Psoas muscle (tissue), 8 donors: ENCODE results near the gene SLC37A1. TPM values are rescaled to one million over a fixed set of nuclear protein-coding genes. Genes with fewer than 3 reads are reported as not detected.

Experiments used
- ATAC-seq, 4 donors: fragments of 200-7000 bp; cut with Tn5 transposase; one replicate each; pipeline ENCODE4 v1.9.1; 2020; ENCODE audit warnings: moderate library complexity in 3 of 4, mild to moderate bottlenecking in 2 of 4
- DNase-seq, 2 donors: peaks; one replicate each; pipeline ENCODE4 v3.0.0-alpha.2; 2020
- H3K27ac ChIP-seq: fragments of 200-600 bp; one replicate; pipeline ENCODE4 v1.8.0; 2022
- H3K27me3 ChIP-seq, 3 donors: fragments of 200-600 bp in 1 of 3; one replicate each; pipeline versions ENCODE4 v1.6.1 to v1.8.0; 2013 to 2022; ENCODE audit warnings: low read length in 2 of 3, mild to moderate bottlenecking in 2 of 3, moderate library complexity in 1 of 3; ENCODE audit not compliant: insufficient read depth in 3 of 3
- H3K36me3 ChIP-seq, 2 donors: fragments of 200-600 bp in 1 of 2; one replicate each; pipeline versions ENCODE4 v1.6.1 to v1.8.0; 2013 to 2022; ENCODE audit warnings: low read depth in 1 of 2, mild to moderate bottlenecking in 1 of 2, moderate library complexity in 1 of 2; ENCODE audit not compliant: insufficient read depth in 1 of 2
- H3K4me1 ChIP-seq: fragments of 200-600 bp; one replicate; pipeline ENCODE4 v1.8.0; 2022
- H3K4me3 ChIP-seq: fragments of 200-600 bp; one replicate; pipeline ENCODE4 v1.8.0; 2022; ENCODE audit warnings: mild to moderate bottlenecking
- H3K9me3 ChIP-seq: fragments of 200-600 bp; one replicate; pipeline ENCODE4 v1.8.0; 2022
- WGBS, 3 donors: extraction: QIAGEN DNeasy Blood & Tissue Kit; methylation state at CpG; one replicate each; pipeline versions ENCODE4 v1.1.6 to v1.1.7; 2013; 5-methylcytosine and 5-hydroxymethylcytosine counted together
- intact Hi-C, 2 donors: fragments of 100-400 bp; cut with DNase I; formaldehyde crosslinking; loops; one replicate each; pipeline versions ENCODE4 v1.11.0 to v1.14.2; 2022
- polyA plus RNA-seq, 3 donors: library from polyadenylated mRNA; stranded (reverse); fragments of 200-250 nt; gene quantifications; one replicate each; pipeline ENCODE4 v1.2.3, GENCODE V29; 2013
- total RNA-seq, 4 donors: library from RNA; stranded (reverse); fragmentation: NEBNext Ultra II Directional in 2 of 4; extraction: Animal tissue kit (Norgen Biotek cat#: 25700) in 2 of 4; gene quantifications; one replicate each; pipeline versions ENCODE4 v1.2.1 to v1.2.4, GENCODE V29; 2021 to 2023
- TF ChIP-seq, protein P1 (sequence below): fragments of 200-600 bp; IDR thresholded peaks from one replicate; pipeline ENCODE4 v1.8.0; 2022; ENCODE audit warnings: antibody characterized with exemption
- donor health status: healthy with polysubstance abuse.
- donor health status: DM: no; HTN: no; CAD: no; lungs with moderate emphysema.
- donor health status: Bipolar disorder and iron deficiency.
- donor health status: healthy.
- donor health status: DM: yes; HTN: yes; CAD: no.
- donor health status: DM: no; HTN: no; CAD: no.
- donor health status: DM: no; HTN: no; CAD: no.
- donor health status: DM: yes; HTN: yes; CAD: no.

The SLC37A1 gene
- total and polyA plus RNA-seq, 7 donors, result 1.6 to 18.9 (median 8.0) TPM

DNA sequence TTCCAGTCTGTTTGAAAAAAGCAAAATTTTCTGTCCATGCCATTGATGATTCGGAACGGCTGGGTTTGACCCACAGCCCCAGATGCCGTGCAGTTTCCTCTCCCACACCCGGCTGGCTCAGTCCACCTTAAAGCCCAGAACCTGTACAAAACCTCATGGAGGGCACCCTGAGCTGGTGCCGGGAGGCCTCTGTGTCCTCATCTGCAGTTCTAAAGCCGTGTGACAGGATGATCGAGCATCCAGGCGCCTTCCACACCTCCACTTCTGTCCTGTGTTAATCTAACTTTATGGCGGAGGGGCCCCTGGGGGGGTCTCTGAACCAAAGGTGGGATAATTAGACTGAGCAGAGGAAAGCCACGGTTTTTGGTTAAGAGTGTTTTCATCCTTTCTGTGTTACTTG, 49.6 kb downstream of the SLC37A1 start:
- Histone ChIP-seq H3K27me3 (no peaks in the 10 kb centered on the region), H3K36me3 (peaks cover 0 to 92% of the 10 kb centered on the region in 2 donors), H3K9me3 (no peaks in the 10 kb centered on the region), H3K27ac (no peak overlapping the region), H3K4me1 (no peaks in the 10 kb centered on the region), H3K4me3 (no peak overlapping the region)
- ATAC-seq (no peak), DNase-seq (no peak)
- TF ChIP-seq, protein P1, sequence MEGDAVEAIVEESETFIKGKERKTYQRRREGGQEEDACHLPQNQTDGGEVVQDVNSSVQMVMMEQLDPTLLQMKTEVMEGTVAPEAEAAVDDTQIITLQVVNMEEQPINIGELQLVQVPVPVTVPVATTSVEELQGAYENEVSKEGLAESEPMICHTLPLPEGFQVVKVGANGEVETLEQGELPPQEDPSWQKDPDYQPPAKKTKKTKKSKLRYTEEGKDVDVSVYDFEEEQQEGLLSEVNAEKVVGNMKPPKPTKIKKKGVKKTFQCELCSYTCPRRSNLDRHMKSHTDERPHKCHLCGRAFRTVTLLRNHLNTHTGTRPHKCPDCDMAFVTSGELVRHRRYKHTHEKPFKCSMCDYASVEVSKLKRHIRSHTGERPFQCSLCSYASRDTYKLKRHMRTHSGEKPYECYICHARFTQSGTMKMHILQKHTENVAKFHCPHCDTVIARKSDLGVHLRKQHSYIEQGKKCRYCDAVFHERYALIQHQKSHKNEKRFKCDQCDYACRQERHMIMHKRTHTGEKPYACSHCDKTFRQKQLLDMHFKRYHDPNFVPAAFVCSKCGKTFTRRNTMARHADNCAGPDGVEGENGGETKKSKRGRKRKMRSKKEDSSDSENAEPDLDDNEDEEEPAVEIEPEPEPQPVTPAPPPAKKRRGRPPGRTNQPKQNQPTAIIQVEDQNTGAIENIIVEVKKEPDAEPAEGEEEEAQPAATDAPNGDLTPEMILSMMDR, result no peak
- WGBS, 3 donors, result 74 to 91% (median 82%) methylated on average over 10 of the region's 10 CpGs
- intact Hi-C loops, result no loop called here

GRCh38 chr21:42563686-42564085, 50.0 kb downstream of the SLC37A1 start:
- no peak overlapping the region for H3K4me3 ChIP-seq
- H3K9me3 ChIP-seq, result no peaks in the 10 kb centered on the region
- DNase-seq (no peak), ATAC-seq (no peak)
- H3K36me3 ChIP-seq, result peaks cover 0 to 92% of the 10 kb centered on the region in 2 donors
- TF ChIP-seq, protein P1, result no peak
- no peak overlapping the region for H3K27ac ChIP-seq
- H3K4me1 ChIP-seq, result no peaks in the 10 kb centered on the region
- intact Hi-C loops, result no loop called here
- WGBS, 3 donors, result 77 to 90% (median 83%) methylated on average over 14 of the region's 14 CpGs
- H3K27me3 ChIP-seq, result no peaks in the 10 kb centered on the region

- no peak overlapping the region for H3K4me3 ChIP-seq
- intact Hi-C loops, result no loop called here
- WGBS, 3 donors, result 84 to 88% (median 86%) methylated on average over 17 of the region's 17 CpGs
- H3K4me1 ChIP-seq, result no peaks in the 10 kb centered on the region
- DNase-seq (no peak), ATAC-seq (no peak)
- no peaks in the 10 kb centered on the region for H3K27me3 ChIP-seq
- peaks cover 0 to 89% of the 10 kb centered on the region in 2 donors for H3K36me3 ChIP-seq
- TF ChIP-seq, protein P1, result no peak
- H3K9me3 ChIP-seq, result no peaks in the 10 kb centered on the region
- H3K27ac ChIP-seq, result no peak overlapping the region
These were observed 50.9 kb downstream of the SLC37A1 start for GRCh38 chr21:42564561-42564971.

DNA sequence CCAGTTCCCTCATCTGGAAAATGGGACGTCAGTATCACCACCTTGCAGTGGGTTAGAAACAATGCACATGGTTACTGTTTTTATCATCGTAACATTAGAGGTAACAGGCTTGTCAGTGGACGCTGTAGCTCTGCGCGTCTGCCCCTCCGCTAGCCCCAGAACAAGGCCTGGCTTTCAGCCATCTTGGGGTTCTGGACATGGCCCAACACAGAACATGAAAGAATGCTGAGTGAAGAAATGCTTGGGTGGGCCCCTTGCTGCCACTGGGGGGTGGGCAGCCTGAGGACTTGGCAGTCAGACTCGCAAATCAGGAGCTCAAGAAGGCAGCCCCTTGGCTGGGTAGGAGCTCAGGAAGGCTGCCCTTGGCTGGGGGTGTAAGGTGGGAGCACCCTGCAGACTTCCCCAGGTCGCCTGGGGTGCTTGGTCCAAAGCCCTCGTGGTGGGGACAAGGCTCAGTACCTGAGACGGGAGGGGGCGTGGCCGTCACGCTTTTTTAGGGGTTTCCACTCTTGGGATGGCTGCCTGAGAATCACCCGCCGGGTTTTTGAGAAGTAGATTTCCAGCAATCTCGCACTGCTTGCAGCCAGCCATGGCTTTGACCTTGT, 51.7 kb downstream of the SLC37A1 start:
- H3K36me3 ChIP-seq, result peaks cover 0 to 82% of the 10 kb centered on the region in 2 donors
- DNase-seq, result no peak

More for the DNA sequence above, 51.7 kb downstream of the SLC37A1 start:
- Histone ChIP-seq H3K27me3 (no peaks in the 10 kb centered on the region), H3K9me3 (no peaks in the 10 kb centered on the region), H3K4me3 (no peak overlapping the region), H3K27ac (no peak overlapping the region), H3K4me1 (no peaks in the 10 kb centered on the region)
- 86 to 87% (median 86%) methylated on average over 16 of the region's 16 CpGs for WGBS, 3 donors
- intact Hi-C loops, result no loop called here
- TF ChIP-seq, protein P1, result no peak
- no peak for ATAC-seq
